Esophagus squamous epithelium (tissue), 5 donors: ENCODE measurements around the gene SKP1. TPM values are rescaled to one million over a fixed set of nuclear protein-coding genes. Genes with fewer than 3 reads are reported as not detected.
A peak's percentile ranks its signal among the peaks of the same experiment; 100 is the strongest.

ENCODE experiments used
- DNase-seq: peaks from one replicate; lab custom pipeline; 2025; lab: John Stamatoyannopoulos, UW
- H3K27ac ChIP-seq, 4 donors: fragments of 200-600 bp; sonication (generic); one replicate each; pipeline ENCODE4 v1.5.1; 2016 to 2019; ENCODE audit warnings: mild to moderate bottlenecking in 1 of 4
- H3K27me3 ChIP-seq, 4 donors: fragments of 200-600 bp; sonication (generic); 1 replicate in 3 of 4; 2 replicates in 1 of 4; pipeline versions ENCODE4 v1.5.1 to v1.6.0; 2017 to 2021; ENCODE audit warnings: antibody characterized with exemption in 1 of 4
- H3K36me3 ChIP-seq, 3 donors: fragments of 200-600 bp; sonication (generic); one replicate each; pipeline ENCODE4 v1.5.1; 2016 to 2019
- H3K4me1 ChIP-seq, 3 donors: fragments of 200-600 bp; sonication (generic); one replicate each; pipeline ENCODE4 v1.5.1; 2017 to 2019
- H3K4me3 ChIP-seq, 4 donors: fragments of 200-600 bp; sonication (generic); 1 replicate in 3 of 4; 2 replicates in 1 of 4; pipeline ENCODE4 v1.5.1; 2016 to 2019; ENCODE audit warnings: mild to moderate bottlenecking in 2 of 4, moderate library complexity in 1 of 4
- H3K9me3 ChIP-seq, 3 donors: fragments of 200-600 bp; sonication (generic); one replicate each; pipeline ENCODE4 v1.5.1; 2016 to 2019
- POLR2A ChIP-seq, 4 donors: fragments of 450-650 bp; IDR thresholded peaks; one replicate each; pipeline ENCODE4 v1.6.1; 2017; ENCODE audit warnings: antibody characterized with exemption in 4 of 4, mild to moderate bottlenecking in 4 of 4, moderate library complexity in 3 of 4
- WGBS, 2 donors: methylation state at CpG; one replicate each; pipeline ENCODE4 v1.1.5; 2018; 5-methylcytosine and 5-hydroxymethylcytosine counted together
- intact Hi-C: fragments of 100-400 bp; cut with DNase I; formaldehyde crosslinking; loops from one replicate; pipeline ENCODE4 v1.15.0; 2022
- total RNA-seq, 4 donors: library from RNA; depleted of rRNA; stranded (reverse); fragments of >200 nt; gene quantifications; one replicate each; pipeline ENCODE4 v1.1.0, GENCODE V29; 2016
- TF ChIP-seq, protein P1 (sequence below), 6 experiments: fragments of 450-650 bp in 4 of 6; fragments of 200-600 bp in 2 of 6; sonication (generic) in 2 of 6; IDR thresholded peaks; one replicate each; pipeline ENCODE4 v1.5.1; 2016 to 2019; ENCODE audit warnings: antibody characterized with exemption in 6 of 6, mild to moderate bottlenecking in 4 of 6, moderate library complexity in 4 of 6
- donor health status: DM: yes; HTN: yes; CAD: no.

SKP1 gene
- total RNA-seq, 4 donors from 2014 or later = 159 to 260 (median 208) TPM

DNA sequence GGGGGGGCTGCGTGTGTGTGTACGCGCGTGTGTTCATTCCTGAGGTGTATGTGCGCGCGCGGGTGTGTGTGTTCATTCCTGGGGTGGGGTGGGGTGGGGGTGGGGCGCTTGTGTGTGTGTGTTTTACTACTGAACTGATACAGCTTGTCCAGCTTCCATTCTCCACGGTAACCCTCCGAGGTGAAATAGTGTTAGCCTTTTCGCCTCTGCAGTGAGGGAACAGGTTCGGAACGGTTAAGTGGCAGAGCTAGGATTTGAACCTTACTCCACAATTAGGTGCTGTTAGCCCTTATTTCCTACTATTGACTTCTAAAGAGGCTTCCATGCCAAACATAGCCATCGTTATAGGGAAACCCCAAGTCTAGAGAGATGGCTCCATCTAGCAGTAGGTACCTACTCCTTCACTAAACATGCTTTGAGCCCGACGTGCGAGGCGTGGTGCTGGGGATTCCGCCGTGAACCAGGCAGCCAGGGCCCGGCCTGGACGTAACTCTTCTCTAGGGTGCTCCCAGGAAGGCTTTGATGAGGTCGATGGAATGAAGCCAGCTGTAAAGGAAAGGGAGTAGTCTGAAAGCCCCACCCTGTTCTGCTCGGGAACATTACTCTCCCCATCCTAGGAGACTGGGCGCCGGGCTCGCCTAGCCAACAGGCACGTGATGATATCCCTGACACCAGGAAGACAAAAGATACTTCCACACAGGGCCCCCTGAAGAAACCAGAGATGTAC is 782 bp upstream of the SKP1 start:
- H3K4me3 ChIP-seq = peak overlapping the region; percentile 93 to 95 (median 93)
- peak; percentile 5 for DNase-seq
- no peaks in the 10 kb centered on the region for H3K27me3 ChIP-seq
- H3K4me1 ChIP-seq = peaks cover 4 to 48% (median 21%) of the 10 kb centered on the region in 3 donors
- TF ChIP-seq POLR2A (IDR thresholded peaks at IDR 0.05) = peak in 2 of 4 donors; percentile 29 to 48
- TF ChIP-seq, protein P1, sequence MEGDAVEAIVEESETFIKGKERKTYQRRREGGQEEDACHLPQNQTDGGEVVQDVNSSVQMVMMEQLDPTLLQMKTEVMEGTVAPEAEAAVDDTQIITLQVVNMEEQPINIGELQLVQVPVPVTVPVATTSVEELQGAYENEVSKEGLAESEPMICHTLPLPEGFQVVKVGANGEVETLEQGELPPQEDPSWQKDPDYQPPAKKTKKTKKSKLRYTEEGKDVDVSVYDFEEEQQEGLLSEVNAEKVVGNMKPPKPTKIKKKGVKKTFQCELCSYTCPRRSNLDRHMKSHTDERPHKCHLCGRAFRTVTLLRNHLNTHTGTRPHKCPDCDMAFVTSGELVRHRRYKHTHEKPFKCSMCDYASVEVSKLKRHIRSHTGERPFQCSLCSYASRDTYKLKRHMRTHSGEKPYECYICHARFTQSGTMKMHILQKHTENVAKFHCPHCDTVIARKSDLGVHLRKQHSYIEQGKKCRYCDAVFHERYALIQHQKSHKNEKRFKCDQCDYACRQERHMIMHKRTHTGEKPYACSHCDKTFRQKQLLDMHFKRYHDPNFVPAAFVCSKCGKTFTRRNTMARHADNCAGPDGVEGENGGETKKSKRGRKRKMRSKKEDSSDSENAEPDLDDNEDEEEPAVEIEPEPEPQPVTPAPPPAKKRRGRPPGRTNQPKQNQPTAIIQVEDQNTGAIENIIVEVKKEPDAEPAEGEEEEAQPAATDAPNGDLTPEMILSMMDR (IDR thresholded peaks at IDR 0.05) = no peak
- no peaks in the 10 kb centered on the region for H3K9me3 ChIP-seq
- intact Hi-C loops = no loop called here
- H3K27ac ChIP-seq = peak overlapping the region; percentile 97 to 100 (median 100)
- 4 to 11% methylated on average over 9 to 18 of the region's 29 CpGs for WGBS, 2 donors
- peaks cover 0 to 12% (median 6%) of the 10 kb centered on the region in 3 donors for H3K36me3 ChIP-seq

DNA sequence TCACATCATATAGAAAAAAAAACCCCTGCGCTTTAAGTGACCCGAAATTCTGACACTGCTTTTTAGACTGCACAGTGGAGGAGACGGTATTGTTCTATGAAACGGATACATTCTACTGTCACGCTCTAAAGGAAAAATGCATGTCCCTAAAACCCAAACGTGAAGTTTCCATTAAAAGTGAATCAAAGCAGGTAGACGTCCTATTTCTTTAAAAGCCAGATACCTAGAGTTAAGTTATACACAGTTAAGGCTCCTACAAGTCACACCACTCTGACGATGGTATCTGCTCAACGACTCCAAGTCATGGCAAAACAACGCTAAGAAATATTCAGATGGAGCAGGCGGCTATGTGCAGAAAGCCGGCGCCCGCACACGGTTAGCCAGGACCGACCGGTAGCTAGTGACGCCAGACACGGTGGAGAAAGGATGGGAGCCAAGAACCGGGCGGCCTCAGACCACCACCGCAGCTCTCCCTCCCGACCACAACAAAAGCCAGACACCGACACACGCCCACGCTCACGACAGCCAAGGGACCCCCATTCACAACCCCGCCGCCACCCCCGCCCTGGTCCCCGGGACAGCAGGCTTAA is 734 bp downstream of the SKP1 start:
- no peak for DNase-seq
- intact Hi-C loops = no loop called here
- WGBS, 2 donors = 1% methylated on average over 8 to 18 of the region's 31 CpGs

DNA sequence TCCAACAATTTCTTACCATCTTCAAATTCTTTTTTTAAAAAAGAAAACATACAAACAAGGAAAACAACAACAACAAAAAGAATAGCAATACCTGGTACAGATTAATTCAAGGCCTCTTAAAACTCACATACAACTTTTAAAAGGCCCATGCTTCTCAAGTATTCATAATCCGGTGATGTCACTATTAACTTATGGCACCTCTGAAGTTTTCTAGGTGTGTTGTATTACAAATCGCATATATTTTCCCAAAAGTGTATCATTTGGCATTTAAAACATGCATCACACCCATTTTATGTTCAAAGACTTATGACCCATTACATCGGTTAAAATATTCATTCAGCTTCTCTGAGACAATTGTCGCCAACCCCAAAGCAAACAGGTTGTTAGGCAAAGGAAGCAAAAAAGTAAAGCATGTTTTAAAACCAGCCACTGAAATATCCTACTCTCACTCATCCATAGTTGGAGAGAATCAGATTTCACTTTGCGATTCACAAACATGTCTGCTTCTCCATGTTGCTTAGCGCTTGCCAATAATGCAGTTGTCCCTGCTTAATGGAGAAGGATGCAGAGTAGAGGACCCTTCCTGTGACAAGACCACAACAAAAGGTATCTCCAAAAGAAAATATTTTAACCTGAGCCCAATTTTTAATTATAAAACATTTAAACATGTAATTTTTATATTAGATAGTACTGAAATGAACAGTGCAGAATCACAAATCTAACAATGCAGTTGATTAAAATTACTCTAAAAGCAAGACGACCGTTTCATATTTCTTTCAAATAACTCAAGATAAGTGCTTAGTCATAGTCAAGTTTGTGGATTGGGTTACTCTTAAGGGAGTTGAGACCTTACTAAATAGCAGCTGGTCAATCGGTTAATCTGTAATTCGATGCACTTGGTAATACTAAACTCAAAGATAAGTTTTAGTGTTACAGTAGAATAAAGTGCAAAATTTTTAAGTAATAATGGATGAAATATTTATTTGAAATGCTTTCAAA is 1.6 kb downstream of the SKP1 start:
- H3K36me3 ChIP-seq = peaks cover 0 to 36% (median 19%) of the 10 kb centered on the region in 3 donors
- intact Hi-C loops = no loop called here
- H3K4me3 ChIP-seq = peak overlapping the region; percentile 93 to 95 (median 93)
- H3K4me1 ChIP-seq = peaks cover 4 to 60% (median 21%) of the 10 kb centered on the region in 3 donors
- no peaks in the 10 kb centered on the region for H3K9me3 ChIP-seq
- DNase-seq = no peak
- WGBS, 2 donors = 12 to 20% methylated on average over 10 of the region's 10 CpGs
- H3K27ac ChIP-seq = peak overlapping the region; percentile 30 to 100 (median 98)
- H3K27me3 ChIP-seq = no peaks in the 10 kb centered on the region
- TF ChIP-seq, protein P1 (IDR thresholded peaks at IDR 0.05) = no peak
- no peak for TF ChIP-seq POLR2A (IDR thresholded peaks at IDR 0.05)

More for the DNA sequence above, 734 bp downstream of the SKP1 start:
- peaks cover 0 to 28% (median 13%) of the 10 kb centered on the region in 3 donors for H3K36me3 ChIP-seq
- H3K4me3 ChIP-seq = peak overlapping the region; percentile 93 to 95 (median 93)
- peak overlapping the region; percentile 97 to 100 (median 100) for H3K27ac ChIP-seq
- peaks cover 4 to 60% (median 21%) of the 10 kb centered on the region in 3 donors for H3K4me1 ChIP-seq
- H3K9me3 ChIP-seq = no peaks in the 10 kb centered on the region
- TF ChIP-seq POLR2A (IDR thresholded peaks at IDR 0.05) = no peak
- TF ChIP-seq, protein P1 (IDR thresholded peaks at IDR 0.05) = no peak
- no peaks in the 10 kb centered on the region for H3K27me3 ChIP-seq

DNA sequence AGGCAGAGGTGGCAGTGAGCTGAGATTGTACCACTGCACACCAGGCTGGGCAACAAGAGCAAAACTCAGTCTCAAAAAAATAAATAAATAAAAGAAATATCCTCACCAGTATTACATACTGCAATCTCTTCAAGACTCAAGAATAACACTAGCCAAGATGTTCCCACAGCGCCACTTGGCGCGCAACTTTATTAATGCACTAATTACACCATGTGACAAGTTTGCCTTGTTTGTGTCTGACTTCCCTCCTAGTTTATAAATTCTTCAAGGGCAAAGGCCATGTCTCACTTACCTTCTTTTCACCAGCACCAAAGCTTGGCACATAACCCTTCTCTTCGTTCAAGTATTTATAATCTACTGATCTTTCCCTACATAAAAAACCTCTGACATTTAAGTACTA is 4.8 kb downstream of the SKP1 start:
- 92 to 95% methylated on average over 4 of the region's 4 CpGs for WGBS, 2 donors
- Histone ChIP-seq H3K4me1 (peaks cover 0 to 51% (median 12%) of the 10 kb centered on the region in 3 donors), H3K4me3 (no peak overlapping the region), H3K36me3 (peaks cover 0 to 68% (median 32%) of the 10 kb centered on the region in 3 donors), H3K9me3 (no peaks in the 10 kb centered on the region), H3K27me3 (no peaks in the 10 kb centered on the region), H3K27ac (no peak overlapping the region)
- intact Hi-C loops = no loop called here
- DNase-seq = no peak
- TF ChIP-seq, protein P1 (IDR thresholded peaks at IDR 0.05) = no peak
- no peak for TF ChIP-seq POLR2A (IDR thresholded peaks at IDR 0.05)
